GM19455 (cell line): ENCODE measurements around the gene ASCC1.

ENCODE experiments used
- ATAC-seq: cut with Tn5 transposase; IDR thresholded peaks from one replicate; pipeline ENCODE4 v1.9.1; 2021; ENCODE audit not compliant: unreplicated experiment

ASCC1 gene

GRCh38 chr10:72053690-72054089 lies 162.4 kb downstream of the ASCC1 start:
- no peak for ATAC-seq

DNA sequence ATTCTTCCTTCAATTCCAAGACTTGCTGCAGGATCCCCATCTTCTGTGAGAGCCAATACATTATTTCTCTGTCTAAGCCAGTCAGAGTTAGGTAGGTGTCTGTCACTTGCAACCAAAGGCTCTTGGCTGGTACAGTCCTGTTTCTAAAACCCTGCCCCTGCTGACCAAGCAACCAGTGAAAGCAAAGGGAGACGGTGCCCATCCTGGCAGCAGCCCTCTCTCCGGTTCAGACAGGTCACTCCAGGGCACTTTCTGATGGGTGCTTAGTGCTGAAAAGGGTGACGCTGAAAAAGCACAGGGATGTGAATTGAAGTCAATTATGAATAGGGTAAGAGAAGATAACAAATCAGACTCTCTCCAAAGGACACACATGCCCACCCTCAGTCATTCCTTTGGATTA lies 165.2 kb downstream of the ASCC1 start:
- no peak for ATAC-seq

DNA sequence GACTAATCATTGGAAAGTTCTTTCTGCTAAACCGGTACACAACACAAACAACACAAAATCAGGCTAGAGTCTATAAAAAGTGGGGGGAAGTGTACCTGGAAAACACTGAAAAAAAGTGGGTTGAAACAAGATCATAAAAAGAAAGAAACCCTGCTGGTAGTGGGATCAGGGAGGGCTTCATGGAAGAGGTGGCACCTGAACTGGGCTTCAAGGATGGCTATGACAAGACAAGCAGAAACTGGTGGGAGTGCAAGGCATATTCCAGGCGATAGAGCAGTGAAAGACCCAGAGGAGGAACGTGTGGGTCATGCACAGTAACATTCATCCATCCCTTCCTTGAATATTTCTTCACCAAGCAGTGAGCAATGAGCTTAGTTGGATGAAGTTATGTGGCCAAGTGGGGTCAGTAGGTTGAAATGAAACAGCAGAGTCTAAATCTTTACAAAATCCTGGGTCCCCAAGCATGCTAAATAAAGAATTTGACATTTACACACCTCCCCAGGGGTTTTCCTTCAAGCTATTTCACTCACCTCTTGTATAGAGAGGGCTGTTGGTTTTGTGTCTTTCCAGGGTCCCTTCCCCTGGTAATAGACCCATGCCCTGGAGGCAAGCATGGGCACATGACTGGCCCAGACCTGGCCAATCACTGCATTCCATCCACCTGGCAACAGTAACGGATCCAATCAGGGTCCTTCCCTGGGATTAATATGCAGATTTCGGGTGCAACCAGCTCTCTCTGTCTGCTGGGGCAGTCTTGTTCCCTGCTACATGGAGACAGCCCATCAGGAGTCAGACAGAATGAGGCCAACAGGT lies 165.9 kb downstream of the ASCC1 start:
- no peak for ATAC-seq

DNA sequence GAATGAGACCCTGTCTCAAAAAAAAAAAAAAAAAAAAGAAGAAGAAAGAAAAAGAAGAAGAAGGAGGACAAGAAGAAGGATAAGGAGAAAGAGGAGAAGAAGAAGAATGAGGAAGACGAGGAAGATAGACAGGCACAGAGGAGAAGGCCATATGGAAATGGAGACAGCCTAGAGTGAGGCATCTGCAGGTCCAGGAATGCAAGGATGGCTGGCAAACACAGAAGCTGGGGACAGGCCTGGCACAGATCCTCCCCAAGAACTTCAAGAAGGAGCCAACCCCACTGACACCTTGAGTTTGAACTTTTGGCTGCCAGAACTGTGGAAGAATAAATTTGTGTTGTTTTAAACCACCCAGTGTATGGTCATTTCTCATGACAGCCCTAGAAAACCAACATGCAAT lies 166.6 kb downstream of the ASCC1 start:
- no peak for ATAC-seq

GRCh38 chr10:72048450-72049124 lies 167.5 kb downstream of the ASCC1 start:
- ATAC-seq: no peak
